Pancreas (tissue), 10 donors: ENCODE data around the gene DENND4B. TPM values are rescaled to one million over a fixed set of nuclear protein-coding genes. Genes with fewer than 3 reads are reported as not detected.

ENCODE experiments used
- ATAC-seq, 4 donors: fragments of 200-7000 bp; cut with Tn5 transposase; one replicate each; pipeline versions ENCODE4 v1.8.0 to v1.9.1; 2020; ENCODE audit warnings: mild to moderate bottlenecking in 4 of 4, moderate library complexity in 4 of 4
- DNase-seq, 6 donors: peaks; one replicate each; pipeline ENCODE4 v3.0.0-alpha.2; 2020
- FAIRE-seq: peaks from 2 replicates; lab custom pipeline; 2012; peaks lifted over from hg19 to GRCh38; lab: Jason Lieb, UNC
- H3K27ac ChIP-seq, 4 donors: fragments of 200-600 bp; sonication (generic); 1 replicate in 3 of 4; 2 replicates in 1 of 4; pipeline versions ENCODE4 v1.5.0 to v1.8.0; 2020
- H3K27me3 ChIP-seq, 4 donors: fragments of 200-600 bp; one replicate each; pipeline ENCODE4 v1.8.0; 2021
- H3K36me3 ChIP-seq, 3 donors: fragments of 200-600 bp; sonication (generic) in 1 of 3; one replicate each; pipeline versions ENCODE4 v1.5.0 to v1.8.0; 2020 to 2021
- H3K4me1 ChIP-seq, 3 donors: fragments of 200-600 bp; one replicate each; pipeline ENCODE4 v1.8.0; 2021
- H3K4me3 ChIP-seq, 4 donors: fragments of 200-600 bp; sonication (generic) in 2 of 4; one replicate each; pipeline versions ENCODE4 v1.5.0 to v1.8.0; 2020 to 2021
- H3K9me3 ChIP-seq, 4 donors: fragments of 200-600 bp; one replicate each; pipeline ENCODE4 v1.8.0; 2021
- CTCF ChIP-seq, 4 donors: fragments of 200-600 bp; sonication (generic) in 3 of 4; IDR thresholded peaks; one replicate each; pipeline versions ENCODE4 v1.5.0 to v1.8.0; 2021; ENCODE audit warnings: antibody characterized with exemption in 4 of 4
- WGBS, 2 donors: extraction: QIAGEN DNeasy Blood & Tissue Kit; methylation state at CpG; one replicate each; pipeline ENCODE4 v1.1.7; 2013; 5-methylcytosine and 5-hydroxymethylcytosine counted together
- intact Hi-C, 3 donors: fragments of 100-400 bp; cut with DNase I; formaldehyde crosslinking; loops; one replicate each; pipeline versions ENCODE4 v1.11.1 to v1.14.2; 2022
- polyA plus RNA-seq, 2 donors: library from polyadenylated mRNA; stranded (reverse); fragments of 200-250 nt; gene quantifications; one replicate each; pipeline ENCODE4 v1.2.3, GENCODE V29; 2013
- total RNA-seq, 6 donors: library from RNA; stranded (reverse); fragmentation: NEBNext Ultra II Directional in 4 of 6; extraction: Animal tissue kit (Norgen Biotek cat#: 25700) in 4 of 6; gene quantifications; one replicate each; pipeline versions ENCODE4 v1.2.1 to v1.2.4, GENCODE V29; 2021 to 2023
- donor health status: healthy with polysubstance abuse.
- donor health status: DM: no; HTN: no; CAD: no; lungs with moderate emphysema.
- donor health status: DM: no; HTN: no; CAD: no.
- donor health status: control.
- donor health status: control.
- donor health status: Bipolar disorder and iron deficiency.
- donor health status: DM: yes; HTN: yes; CAD: no.
- donor health status: DM: no; HTN: no; CAD: no.
- donor health status: DM: no; HTN: no; CAD: no.
- donor health status: DM: yes; HTN: yes; CAD: no.

DENND4B gene
- total and polyA plus RNA-seq, 8 donors = 17.8 to 57.0 (median 23.9) TPM

- FAIRE-seq (no peak), DNase-seq (peak in 2 of 6 donors; percentile 57 to 67), ATAC-seq (peak; percentile 2 to 47 (median 20))
- WGBS, 2 donors = 35 to 36% methylated on average over 12 of the region's 12 CpGs
- Histone ChIP-seq H3K27ac (peak overlapping the region; percentile 76 to 93 (median 89)), H3K4me1 (no peaks in the 10 kb centered on the region), H3K9me3 (no peaks in the 10 kb centered on the region), H3K27me3 (no peaks in the 10 kb centered on the region), H3K36me3 (peaks cover 0 to 15% (median 0%) of the 10 kb centered on the region in 3 donors), H3K4me3 (peak overlapping the region; percentile 85 to 97 (median 94))
- no peak for TF ChIP-seq CTCF (IDR thresholded peaks at IDR 0.05)
- intact Hi-C loops = loop anchor here in 1 of 3 donors (10.0 kb wide), 2 partner anchors 120 to 150 kb away; no protein-coding TSS in a partner anchor
These were observed 1.3 kb downstream of the DENND4B start for GRCh38 chr1:153945131-153945794.

GRCh38 chr1:153944827-153945117 lies 1.7 kb downstream of the DENND4B start:
- Histone ChIP-seq H3K4me3 (peak overlapping the region in 1 of 4 donors; percentile 94), H3K9me3 (no peaks in the 10 kb centered on the region), H3K27me3 (no peaks in the 10 kb centered on the region), H3K36me3 (peaks cover 0 to 15% (median 0%) of the 10 kb centered on the region in 3 donors), H3K27ac (peak overlapping the region in 2 of 4 donors; percentile 91 to 93), H3K4me1 (no peaks in the 10 kb centered on the region)
- intact Hi-C loops = loop anchor here in 1 of 3 donors (10.0 kb wide), 2 partner anchors 120 to 150 kb away; no protein-coding TSS in a partner anchor
- no peak for ATAC-seq
- no peak for FAIRE-seq
- WGBS, 2 donors = 63 to 77% methylated on average over 3 of the region's 3 CpGs
- DNase-seq = no peak
- TF ChIP-seq CTCF (IDR thresholded peaks at IDR 0.05) = no peak

- DNase-seq = peak in 1 of 6 donors; percentile 55
- WGBS, 2 donors = 83 to 84% methylated on average over 14 to 15 of the region's 15 CpGs
- Histone ChIP-seq H3K9me3 (no peaks in the 10 kb centered on the region), H3K4me1 (no peaks in the 10 kb centered on the region), H3K27me3 (no peaks in the 10 kb centered on the region), H3K36me3 (peaks cover 0 to 18% (median 0%) of the 10 kb centered on the region in 3 donors), H3K27ac (peak overlapping the region in 1 of 4 donors; percentile 93), H3K4me3 (peak overlapping the region in 1 of 4 donors; percentile 94)
- no peak for TF ChIP-seq CTCF (IDR thresholded peaks at IDR 0.05)
- FAIRE-seq = no peak
- ATAC-seq = no peak
- intact Hi-C loops = loop anchor here in 1 of 3 donors (10.0 kb wide), 2 partner anchors 119 to 149 kb away; no protein-coding TSS in a partner anchor
These were observed 2.3 kb downstream of the DENND4B start for GRCh38 chr1:153944005-153944826.

GRCh38 chr1:153942766-153943549 lies 3.6 kb downstream of the DENND4B start:
- intact Hi-C loops = loop anchor here in 1 of 3 donors (10.0 kb wide), 2 partner anchors 118 to 148 kb away; no protein-coding TSS in a partner anchor
- H3K4me3 ChIP-seq = no peak overlapping the region
- no peaks in the 10 kb centered on the region for H3K9me3 ChIP-seq
- FAIRE-seq (no peak), DNase-seq (peak in 1 of 6 donors; percentile 66), ATAC-seq (no peak)
- WGBS, 2 donors = 87 to 95% methylated on average over 11 of the region's 11 CpGs
- peaks cover 0 to 10% (median under 1%) of the 10 kb centered on the region in 3 donors for H3K36me3 ChIP-seq
- no peaks in the 10 kb centered on the region for H3K4me1 ChIP-seq
- no peaks in the 10 kb centered on the region for H3K27me3 ChIP-seq
- no peak overlapping the region for H3K27ac ChIP-seq
- TF ChIP-seq CTCF (IDR thresholded peaks at IDR 0.05) = no peak
